GM18507 (cell line): ENCODE data around the gene ZNF786.
"Not testable (repeated sequence)": the region's sequence is repeated elsewhere in the genome, so short reads cannot be mapped to it uniquely, and the experiment has no call there.

ENCODE experiments used
- DNase-seq: peaks from one replicate; pipeline ENCODE4 v3.0.0; 2011; ENCODE audit warnings: low read depth; ENCODE audit not compliant: insufficient read length; ENCODE audit errors: extremely low spot score
- FAIRE-seq: peaks from 2 replicates; lab custom pipeline; 2011; peaks lifted over from hg19 to GRCh38; lab: Jason Lieb, UNC

The ZNF786 gene

GRCh38 chr7:149085866-149086265, 4.7 kb downstream of the ZNF786 start:
- DNase-seq = no peak
- FAIRE-seq = no peak

GRCh38 chr7:149084407-149084806, 6.1 kb downstream of the ZNF786 start:
- no peak for DNase-seq
- FAIRE-seq = no peak

GRCh38 chr7:149081914-149082313, 8.6 kb downstream of the ZNF786 start:
- FAIRE-seq (no peak), DNase-seq (no peak)

- DNase-seq (no peak), FAIRE-seq (no peak)
Observed at GRCh38 chr7:149077594-149077993, 12.9 kb downstream of the ZNF786 start.

- no peak for DNase-seq
- no peak for FAIRE-seq
Observed at GRCh38 chr7:149075286-149075685, 15.2 kb downstream of the ZNF786 start.

- no peak for FAIRE-seq
- DNase-seq = no peak
Observed at GRCh38 chr7:149074116-149074885, 16.2 kb downstream of the ZNF786 start.

- FAIRE-seq = no peak
- DNase-seq = no peak
Observed at GRCh38 chr7:149072438-149072775, 18.1 kb downstream of the ZNF786 start.

- FAIRE-seq (no peak), DNase-seq (no peak)
Observed at GRCh38 chr7:149071641-149072437, 18.7 kb downstream of the ZNF786 start.

GRCh38 chr7:149071182-149071635, 19.3 kb downstream of the ZNF786 start:
- FAIRE-seq (no peak), DNase-seq (no peak)

GRCh38 chr7:149070372-149071125, 20.0 kb downstream of the ZNF786 start:
- DNase-seq (no peak), FAIRE-seq (no peak)

- DNase-seq (no peak), FAIRE-seq (no peak)
Observed at GRCh38 chr7:149067869-149068268, 22.6 kb downstream of the ZNF786 start.

- no peak for DNase-seq
Observed at GRCh38 chr7:149063476-149063875, 27.0 kb downstream of the ZNF786 start.

GRCh38 chr7:149062217-149062899, 28.2 kb downstream of the ZNF786 start:
- not testable (repeated sequence) for FAIRE-seq, DNase-seq

More at GRCh38 chr7:149063476-149063875, 27.0 kb downstream of the ZNF786 start:
- no peak for FAIRE-seq

- FAIRE-seq (no peak), DNase-seq (no peak)
Observed at GRCh38 chr7:149060156-149060555, 30.4 kb downstream of the ZNF786 start.

GRCh38 chr7:149053885-149054284, 36.6 kb downstream of the ZNF786 start:
- FAIRE-seq (no peak), DNase-seq (no peak)

GRCh38 chr7:149053384-149053783, 37.1 kb downstream of the ZNF786 start:
- FAIRE-seq (no peak), DNase-seq (no peak)

GRCh38 chr7:149050941-149051340, 39.6 kb downstream of the ZNF786 start:
- no peak for FAIRE-seq

GRCh38 chr7:149048805-149049204, 41.7 kb downstream of the ZNF786 start:
- no peak for DNase-seq
- no peak for FAIRE-seq

More at GRCh38 chr7:149050941-149051340, 39.6 kb downstream of the ZNF786 start:
- no peak for DNase-seq

GRCh38 chr7:149046416-149046815, 44.1 kb downstream of the ZNF786 start:
- DNase-seq (no peak), FAIRE-seq (no peak)
